HG03521 (cell line): ENCODE data around the gene LRCH1.
A peak's percentile ranks its signal among the peaks of the same experiment; 100 is the strongest.

Experiments used
- ATAC-seq: cut with Tn5 transposase; IDR thresholded peaks from one replicate; pipeline ENCODE4 v1.9.1; 2021; ENCODE audit warnings: mild to moderate bottlenecking, moderate library complexity; ENCODE audit not compliant: unreplicated experiment

Gene LRCH1

GRCh38 chr13:46587807-46588418 lies 34.9 kb downstream of the LRCH1 start:
- ATAC-seq: peak; percentile 45

GRCh38 chr13:46592385-46592784 lies 39.4 kb downstream of the LRCH1 start:
- ATAC-seq: no peak

GRCh38 chr13:46593398-46593797 lies 40.4 kb downstream of the LRCH1 start:
- ATAC-seq: peak; percentile 47

GRCh38 chr13:46594374-46595078 lies 41.6 kb downstream of the LRCH1 start:
- no peak for ATAC-seq

- peak; percentile 36 for ATAC-seq
Observed at GRCh38 chr13:46595136-46595884, 42.3 kb downstream of the LRCH1 start.

- ATAC-seq: no peak
Observed at GRCh38 chr13:46595885-46596275, 42.9 kb downstream of the LRCH1 start.

- ATAC-seq: no peak
Observed at GRCh38 chr13:46596466-46596865, 43.5 kb downstream of the LRCH1 start.

- ATAC-seq: no peak
Observed at GRCh38 chr13:46598140-46598819, 45.3 kb downstream of the LRCH1 start.

GRCh38 chr13:46598820-46599180 lies 45.8 kb downstream of the LRCH1 start:
- ATAC-seq: no peak

- ATAC-seq: no peak
Observed at GRCh38 chr13:46600943-46601311, 48.0 kb downstream of the LRCH1 start.

GRCh38 chr13:46602531-46602930 lies 49.6 kb downstream of the LRCH1 start:
- ATAC-seq: no peak

GRCh38 chr13:46603165-46603603 lies 50.2 kb downstream of the LRCH1 start:
- ATAC-seq: no peak

GRCh38 chr13:46604226-46604990 lies 51.4 kb downstream of the LRCH1 start:
- ATAC-seq: no peak

GRCh38 chr13:46605076-46605824 lies 52.3 kb downstream of the LRCH1 start:
- ATAC-seq: no peak

GRCh38 chr13:46605825-46606554 lies 53.0 kb downstream of the LRCH1 start:
- ATAC-seq: peak; percentile 39

GRCh38 chr13:46606970-46607369 lies 54.0 kb downstream of the LRCH1 start:
- no peak for ATAC-seq

GRCh38 chr13:46607768-46608564 lies 55.0 kb downstream of the LRCH1 start:
- no peak for ATAC-seq

GRCh38 chr13:46609052-46609451 lies 56.1 kb downstream of the LRCH1 start:
- ATAC-seq: no peak

- no peak for ATAC-seq
Observed at GRCh38 chr13:46609726-46610125, 56.8 kb downstream of the LRCH1 start.
